HG03280 (cell line): ENCODE results near the gene UQCR10.
"Not testable (repeated sequence)": the region's sequence is repeated elsewhere in the genome, so short reads cannot be mapped to it uniquely, and the experiment has no call there.

Experiments
- ATAC-seq: cut with Tn5 transposase; IDR thresholded peaks from one replicate; pipeline ENCODE4 v1.9.1; 2021; ENCODE audit warnings: mild to moderate bottlenecking, moderate library complexity; ENCODE audit not compliant: unreplicated experiment

Gene UQCR10

DNA sequence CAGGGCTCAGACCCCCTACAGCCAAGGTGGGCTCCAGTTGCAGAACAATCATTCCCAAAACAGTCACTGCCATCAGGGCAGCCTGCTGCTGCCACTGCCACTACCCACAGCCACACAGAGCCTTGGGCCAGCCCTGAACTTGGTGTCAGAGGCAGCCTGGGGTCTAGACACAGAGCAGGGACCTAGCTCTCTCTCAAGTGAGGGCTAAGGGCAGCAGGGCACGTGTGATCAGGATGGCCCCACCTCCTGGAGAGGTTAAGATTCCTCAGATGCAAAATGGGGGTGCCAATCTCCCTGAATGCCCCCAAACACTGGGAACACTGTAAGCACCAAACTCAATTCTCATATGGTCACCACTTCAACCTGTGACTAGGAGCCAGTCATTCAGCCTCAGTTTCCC lies 31.8 kb upstream of the UQCR10 start:
- no peak for ATAC-seq

DNA sequence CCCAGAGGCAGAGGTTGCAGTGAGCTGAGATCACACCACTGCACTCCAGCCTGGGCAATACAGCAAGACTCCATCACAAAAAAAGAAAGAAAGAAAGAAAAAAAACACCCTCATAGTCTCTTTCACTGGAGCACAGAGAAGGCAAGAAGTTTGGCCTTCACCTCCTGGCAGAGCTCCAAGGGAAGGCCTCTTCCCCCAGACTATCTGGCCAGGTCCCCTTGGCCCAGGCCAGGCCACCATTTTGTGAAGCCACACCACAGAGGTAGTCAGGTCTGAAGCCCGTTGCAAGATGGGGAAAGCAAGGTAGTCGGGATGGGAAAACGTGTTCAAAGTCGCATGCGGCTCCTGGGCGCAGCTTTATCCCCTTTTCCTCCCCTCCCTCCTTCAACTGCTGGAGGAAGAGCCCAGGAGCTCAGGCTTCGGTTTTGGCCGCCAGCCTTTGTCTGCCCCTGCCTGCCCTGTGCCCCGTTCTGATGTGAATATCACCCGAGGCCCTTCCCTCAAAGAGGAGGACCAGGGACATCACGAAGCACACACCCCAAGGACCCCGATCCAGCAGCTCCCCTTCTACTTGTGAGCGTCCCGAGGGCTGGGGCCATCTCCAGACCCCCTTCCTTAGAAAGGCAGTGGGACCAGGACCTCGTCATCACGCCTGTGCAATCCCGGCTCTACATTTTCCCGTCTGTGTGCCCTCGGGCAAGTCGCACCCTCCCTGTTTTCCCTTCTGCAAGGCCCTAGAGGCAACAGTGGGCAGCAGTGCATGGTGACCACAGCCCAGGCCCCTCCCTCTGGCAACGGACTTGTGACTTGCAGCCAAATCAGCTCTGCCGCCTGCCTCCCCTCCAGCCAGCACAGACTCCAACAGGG lies 29.7 kb upstream of the UQCR10 start:
- ATAC-seq: no peak

DNA sequence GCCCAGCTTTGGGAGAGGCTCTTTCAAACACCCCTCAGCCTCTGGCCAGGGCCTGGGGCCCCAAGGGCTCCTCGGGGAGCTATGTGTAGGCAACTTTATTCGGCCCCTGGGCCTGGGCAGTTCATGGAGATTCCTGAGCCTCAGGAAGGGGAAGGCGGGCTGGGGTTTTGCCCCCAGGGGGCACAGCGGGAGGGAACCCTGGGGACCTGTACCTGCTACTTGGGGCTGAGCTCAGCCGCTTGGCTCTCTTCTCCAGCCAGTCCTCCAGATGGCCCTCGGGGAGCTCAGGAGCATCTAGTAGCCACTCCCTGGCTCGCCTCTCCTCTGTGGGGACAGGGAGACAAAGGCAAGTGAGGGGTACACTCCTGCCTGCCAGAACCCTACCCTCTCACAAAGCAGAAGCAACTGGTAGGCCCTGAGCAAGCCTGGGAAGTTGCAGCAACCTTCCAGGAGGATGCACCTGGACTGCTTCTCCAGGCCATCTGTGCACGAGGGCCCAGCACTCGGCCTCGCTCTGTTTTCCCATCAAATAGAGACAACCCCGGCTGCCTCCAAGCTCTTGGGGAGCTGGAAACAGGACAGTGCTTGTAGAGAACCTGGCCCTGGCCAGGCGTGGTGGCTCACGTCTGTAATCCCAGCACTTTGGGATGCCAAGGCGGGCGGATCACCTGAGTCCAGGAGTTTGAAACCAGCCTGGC lies 28.9 kb upstream of the UQCR10 start:
- no peak for ATAC-seq

DNA sequence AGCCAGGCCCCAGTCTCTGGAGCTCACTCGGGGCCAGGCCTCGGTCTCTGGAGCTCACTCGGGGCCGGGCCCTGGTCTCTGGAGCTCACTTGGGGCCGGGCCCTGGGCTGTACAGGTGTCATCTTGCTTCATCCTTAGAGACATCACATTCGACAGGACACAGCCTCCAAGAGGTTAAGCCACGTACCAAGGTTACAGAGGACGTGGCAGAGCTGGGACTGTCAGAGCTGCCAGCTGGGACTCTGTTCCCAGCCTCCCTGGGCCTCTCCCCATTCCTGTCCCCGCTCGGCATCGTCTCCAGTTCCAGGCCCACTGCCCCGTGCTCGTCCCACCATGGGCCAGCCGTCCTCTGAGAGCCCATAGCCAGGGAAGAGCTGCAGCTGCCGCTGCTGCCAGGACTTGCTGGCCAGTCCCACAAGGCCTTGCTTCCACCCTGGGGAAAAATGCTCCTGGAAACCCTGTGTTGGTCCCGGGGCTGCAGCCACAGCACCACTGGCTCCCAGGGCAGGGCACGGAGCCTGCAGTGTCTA lies 27.8 kb upstream of the UQCR10 start:
- ATAC-seq: no peak

DNA sequence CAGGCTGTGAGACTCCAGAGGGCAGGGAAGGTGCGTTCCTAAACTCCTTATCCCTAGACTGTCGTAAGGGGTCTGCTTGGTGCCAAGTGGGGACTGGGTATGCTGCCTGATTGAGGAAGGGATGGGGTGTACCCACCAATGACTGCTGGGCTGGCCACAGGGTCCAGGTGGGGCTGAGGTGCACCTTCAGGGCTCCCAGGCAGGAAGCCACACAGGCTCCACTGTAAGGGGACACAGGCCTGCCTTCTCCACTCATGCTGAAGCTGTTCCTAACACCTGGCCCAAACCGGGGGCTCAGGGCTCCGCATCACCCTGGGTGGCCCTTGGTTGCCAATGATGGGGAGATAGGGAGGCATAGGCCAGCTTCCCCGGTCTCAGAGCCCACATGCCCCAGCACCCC lies 27.0 kb upstream of the UQCR10 start:
- ATAC-seq: no peak

DNA sequence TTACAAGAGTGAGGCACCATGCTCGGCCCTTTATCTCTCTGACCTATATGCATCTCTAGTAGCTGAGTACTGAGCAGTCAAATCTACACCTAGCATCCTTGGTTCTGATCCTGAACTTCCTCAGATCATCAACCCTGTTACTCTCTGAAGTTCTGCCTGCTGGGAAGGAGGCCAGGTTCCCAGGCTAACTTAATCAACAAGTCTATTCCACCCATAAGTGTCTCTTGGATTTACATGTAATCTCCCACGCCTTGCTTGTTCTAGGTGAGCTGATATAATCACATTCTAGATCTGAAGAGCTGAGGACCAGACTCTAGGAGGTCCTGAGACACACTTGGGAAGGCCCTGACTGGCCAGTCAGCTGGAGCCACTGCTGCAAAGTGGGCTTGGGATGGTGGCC lies 25.2 kb upstream of the UQCR10 start:
- ATAC-seq: no peak

DNA sequence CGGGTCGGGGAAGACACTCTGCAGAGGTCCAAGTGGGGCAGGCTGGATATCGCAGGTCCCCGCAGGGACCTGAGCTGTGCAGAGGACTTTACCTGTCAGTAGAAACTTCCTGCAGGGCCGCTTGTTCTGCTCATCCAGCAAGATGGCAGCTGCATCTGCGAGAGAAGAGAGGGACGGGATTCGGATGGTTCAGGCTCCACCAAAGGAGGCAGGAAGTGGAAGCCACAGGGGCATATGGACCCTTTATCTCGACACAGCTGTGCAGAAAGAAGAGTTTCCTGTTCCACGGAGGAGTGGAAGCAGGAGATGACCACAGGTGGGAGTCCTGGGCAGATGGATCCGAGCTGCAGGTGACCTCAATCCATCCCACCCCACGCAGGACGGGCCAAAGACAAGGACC lies 24.8 kb upstream of the UQCR10 start:
- ATAC-seq: no peak

GRCh38 chr22:29744902-29745301 lies 22.3 kb upstream of the UQCR10 start:
- ATAC-seq: no peak

- no peak for ATAC-seq
These were observed 19.3 kb upstream of the UQCR10 start for GRCh38 chr22:29747832-29748231.

- no peak for ATAC-seq
These were observed 18.8 kb upstream of the UQCR10 start for GRCh38 chr22:29748248-29748893.

DNA sequence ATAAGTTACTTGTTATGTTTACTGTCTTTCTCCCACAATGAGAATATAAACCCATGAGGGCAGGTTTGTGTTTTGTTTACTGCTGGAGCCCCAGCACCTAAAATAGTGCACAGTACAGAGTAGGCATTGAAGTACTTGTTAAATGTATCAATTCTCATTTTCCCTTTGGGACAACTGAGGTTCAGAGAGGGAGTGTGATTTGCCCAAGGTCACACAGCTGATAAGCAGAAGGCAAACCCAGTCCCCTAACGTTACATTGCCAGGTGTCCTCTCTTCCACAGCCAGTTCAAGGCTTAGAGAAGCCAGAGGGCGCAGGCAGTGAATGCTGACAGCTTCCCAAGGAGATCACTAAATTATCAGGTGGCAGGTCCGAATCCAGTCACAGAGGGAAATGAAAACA lies 17.1 kb upstream of the UQCR10 start:
- no peak for ATAC-seq

DNA sequence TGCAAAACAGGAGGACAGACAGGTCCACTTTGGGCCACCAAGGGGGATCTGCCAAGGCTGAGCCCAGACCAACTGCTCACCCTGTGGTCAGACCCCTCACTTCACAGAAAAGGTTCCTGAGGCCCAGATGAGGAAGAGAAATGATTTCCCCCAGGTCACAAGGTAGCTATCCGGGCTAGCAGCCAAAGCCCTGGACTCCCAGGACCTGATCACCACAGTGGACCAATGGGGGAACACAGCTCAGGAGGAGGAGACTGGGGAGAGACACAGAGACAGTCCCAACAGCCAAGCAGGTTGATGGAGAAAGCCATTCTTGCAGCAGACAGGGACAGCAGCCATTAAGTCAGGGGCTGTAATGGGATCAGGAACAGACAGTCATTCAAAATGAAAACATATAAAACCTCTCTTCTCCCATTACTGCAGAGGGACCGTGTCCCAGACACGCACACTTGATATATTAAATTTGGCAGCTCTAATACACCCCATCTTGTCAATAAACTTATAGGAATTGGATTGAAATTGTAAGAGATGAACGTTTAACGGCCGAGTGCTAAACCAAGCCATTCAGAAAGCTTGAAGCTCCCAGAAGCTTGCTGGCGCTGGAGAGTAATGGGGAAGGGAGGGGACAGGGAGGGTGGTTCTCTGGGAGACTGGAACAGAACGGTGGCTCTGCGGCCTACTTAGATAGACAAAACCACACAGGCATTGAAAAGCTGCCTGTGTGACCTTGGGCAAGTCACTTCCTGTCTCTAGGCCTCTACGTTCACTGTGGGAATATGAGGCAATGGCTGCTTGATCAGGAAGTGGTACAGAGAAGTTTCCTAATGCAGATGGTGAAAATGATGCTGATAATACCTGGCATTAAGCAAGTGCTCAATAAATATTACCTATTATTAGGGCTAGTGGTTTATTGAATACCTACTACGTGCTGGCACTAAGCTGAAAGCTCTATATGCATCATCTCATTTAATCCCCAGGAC lies 16.3 kb upstream of the UQCR10 start:
- no peak for ATAC-seq

DNA sequence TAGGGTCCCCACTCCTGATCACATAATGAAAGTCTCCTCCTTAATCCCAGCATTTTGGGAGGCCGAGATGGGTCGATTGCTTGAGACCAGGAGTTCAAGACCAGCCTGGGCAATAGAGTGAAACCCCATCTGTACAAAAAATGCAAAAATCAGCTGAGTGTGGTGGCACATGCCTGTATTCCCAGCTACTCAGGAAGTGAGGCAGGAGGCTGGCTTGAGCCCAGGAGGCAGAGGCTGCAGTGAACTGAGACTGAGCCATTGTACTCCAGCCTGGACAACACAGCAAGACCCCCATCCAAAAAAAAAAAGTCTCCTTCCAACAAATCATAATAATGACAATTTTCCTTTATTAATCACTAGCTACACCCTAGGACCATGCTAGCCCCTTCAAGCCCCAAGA lies 15.5 kb upstream of the UQCR10 start:
- ATAC-seq: no peak

GRCh38 chr22:29753808-29754657 lies 13.1 kb upstream of the UQCR10 start:
- ATAC-seq: no peak

- ATAC-seq: not testable (repeated sequence)
These were observed 12.3 kb upstream of the UQCR10 start for GRCh38 chr22:29754658-29755395.

GRCh38 chr22:29755889-29756288 lies 11.3 kb upstream of the UQCR10 start:
- no peak for ATAC-seq

- no peak for ATAC-seq
These were observed 10.8 kb upstream of the UQCR10 start for GRCh38 chr22:29756341-29756740.

- no peak for ATAC-seq
These were observed 10.1 kb upstream of the UQCR10 start for GRCh38 chr22:29757096-29757495.
